Astrocyte of the spinal cord (primary cell): ENCODE results near the gene ARF6.

Source experiments
- DNase-seq: peaks from one replicate; pipeline ENCODE4 v3.0.0; 2011; ENCODE audit warnings: low read depth, low spot score
- H3K4me3 ChIP-seq: 2 replicates; pipeline ENCODE4 v1.5.1; 2011; ENCODE audit warnings: low read depth, mild to moderate bottlenecking, low read length, moderate library complexity
- CTCF ChIP-seq: IDR thresholded peaks from 2 replicates; pipeline ENCODE4 v1.5.1; 2012; ENCODE audit warnings: low read depth, mild to moderate bottlenecking, low read length, inconsistent platforms
- in situ Hi-C: cut with HindIII; loops from 2 replicates; pipeline ENCODE4 v1.10.0; 2017; ENCODE audit warnings: low sequenced_read_pairs

The ARF6 gene

GRCh38 chr14:49921401-49921800 is 28.5 kb downstream of the ARF6 start:
- in situ Hi-C loops: no loop called here
- H3K4me3 ChIP-seq: no peak overlapping the region
- no peak for DNase-seq
- TF ChIP-seq CTCF: no peak

GRCh38 chr14:49923442-49923841 is 30.6 kb downstream of the ARF6 start:
- in situ Hi-C loops: no loop called here
- DNase-seq: no peak
- H3K4me3 ChIP-seq: no peak overlapping the region
- no peak for TF ChIP-seq CTCF

- H3K4me3 ChIP-seq: no peak overlapping the region
- in situ Hi-C loops: no loop called here
- TF ChIP-seq CTCF: no peak
Measured at GRCh38 chr14:49923881-49924280, 31.0 kb downstream of the ARF6 start.

GRCh38 chr14:49924852-49925251 is 32.0 kb downstream of the ARF6 start:
- no peak overlapping the region for H3K4me3 ChIP-seq
- no peak for TF ChIP-seq CTCF
- in situ Hi-C loops: no loop called here
- DNase-seq: no peak

More at GRCh38 chr14:49923881-49924280, 31.0 kb downstream of the ARF6 start:
- no peak for DNase-seq

GRCh38 chr14:49926803-49927202 is 33.9 kb downstream of the ARF6 start:
- TF ChIP-seq CTCF: no peak
- no peak overlapping the region for H3K4me3 ChIP-seq
- in situ Hi-C loops: no loop called here
- DNase-seq: no peak

GRCh38 chr14:49928015-49928414 is 35.1 kb downstream of the ARF6 start:
- peak; percentile 31 for DNase-seq
- TF ChIP-seq CTCF: no peak
- no peak overlapping the region for H3K4me3 ChIP-seq
- in situ Hi-C loops: no loop called here

- TF ChIP-seq CTCF: no peak
Measured at GRCh38 chr14:49930720-49931119, 37.8 kb downstream of the ARF6 start.

More at GRCh38 chr14:49930720-49931119, 37.8 kb downstream of the ARF6 start:
- no peak overlapping the region for H3K4me3 ChIP-seq
- no peak for DNase-seq
- in situ Hi-C loops: no loop called here
